Sigmoid colon (tissue), 4 donors: ENCODE measurements around the gene LRRK2.

ENCODE experiments used
- EP300 ChIP-seq, 4 donors: sonication (generic); formaldehyde crosslinking; IDR thresholded peaks; one replicate each; pipeline ENCODE4 v1.6.1; 2017; ENCODE audit warnings: antibody characterized with exemption in 4 of 4
- POLR2A ChIP-seq, 2 donors: fragments of 450-650 bp; IDR thresholded peaks; one replicate each; pipeline ENCODE4 v1.6.1; 2016; ENCODE audit warnings: antibody characterized with exemption in 2 of 2, mild to moderate bottlenecking in 2 of 2, moderate library complexity in 2 of 2
- POLR2AphosphoS5 ChIP-seq, 4 donors: sonication (generic); formaldehyde crosslinking; IDR thresholded peaks; one replicate each; pipeline ENCODE4 v1.6.1; 2017; ENCODE audit warnings: antibody characterized with exemption in 4 of 4
- TF ChIP-seq, protein P1 (sequence below), 4 experiments: fragments of 450-650 bp in 3 of 4; fragments of 200-600 bp in 1 of 4; IDR thresholded peaks; one replicate each; pipeline ENCODE4 v1.5.1; 2016 to 2019; ENCODE audit warnings: antibody characterized with exemption in 4 of 4, mild to moderate bottlenecking in 3 of 4, moderate library complexity in 2 of 4

DNA sequence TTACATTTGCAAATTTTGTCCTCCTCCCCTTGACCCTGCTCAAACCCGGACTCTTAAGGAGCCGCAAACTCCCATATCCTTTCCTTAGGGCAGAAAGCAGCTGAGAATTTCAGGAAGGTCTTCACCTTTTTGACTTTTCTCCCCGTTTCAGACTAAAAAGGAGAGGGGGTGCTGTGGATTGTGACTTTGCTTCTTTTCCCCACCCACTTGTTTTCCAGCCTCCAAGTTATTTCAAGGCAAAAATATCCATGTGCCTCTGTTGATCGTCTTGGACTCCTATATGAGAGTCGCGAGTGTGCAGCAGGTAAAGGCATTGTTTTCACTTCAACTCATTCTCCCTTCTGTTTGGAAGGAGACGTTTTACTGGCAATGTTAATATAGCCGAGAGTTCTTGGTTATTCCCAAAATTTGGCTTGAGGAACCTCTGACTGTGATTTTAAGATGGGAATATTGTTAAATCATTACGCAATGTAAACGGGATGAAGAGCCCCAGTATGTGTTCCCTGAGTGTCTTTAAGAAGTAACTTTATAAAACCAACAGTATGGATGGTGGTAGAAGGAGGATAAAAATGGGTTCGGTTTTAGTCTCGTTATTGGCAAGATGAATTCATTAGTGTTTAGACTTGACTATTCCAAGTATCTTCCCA, 663 bp downstream of the LRRK2 start:
- TF ChIP-seq, protein P1, sequence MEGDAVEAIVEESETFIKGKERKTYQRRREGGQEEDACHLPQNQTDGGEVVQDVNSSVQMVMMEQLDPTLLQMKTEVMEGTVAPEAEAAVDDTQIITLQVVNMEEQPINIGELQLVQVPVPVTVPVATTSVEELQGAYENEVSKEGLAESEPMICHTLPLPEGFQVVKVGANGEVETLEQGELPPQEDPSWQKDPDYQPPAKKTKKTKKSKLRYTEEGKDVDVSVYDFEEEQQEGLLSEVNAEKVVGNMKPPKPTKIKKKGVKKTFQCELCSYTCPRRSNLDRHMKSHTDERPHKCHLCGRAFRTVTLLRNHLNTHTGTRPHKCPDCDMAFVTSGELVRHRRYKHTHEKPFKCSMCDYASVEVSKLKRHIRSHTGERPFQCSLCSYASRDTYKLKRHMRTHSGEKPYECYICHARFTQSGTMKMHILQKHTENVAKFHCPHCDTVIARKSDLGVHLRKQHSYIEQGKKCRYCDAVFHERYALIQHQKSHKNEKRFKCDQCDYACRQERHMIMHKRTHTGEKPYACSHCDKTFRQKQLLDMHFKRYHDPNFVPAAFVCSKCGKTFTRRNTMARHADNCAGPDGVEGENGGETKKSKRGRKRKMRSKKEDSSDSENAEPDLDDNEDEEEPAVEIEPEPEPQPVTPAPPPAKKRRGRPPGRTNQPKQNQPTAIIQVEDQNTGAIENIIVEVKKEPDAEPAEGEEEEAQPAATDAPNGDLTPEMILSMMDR (IDR thresholded peaks at IDR 0.05) = no peak
- TF ChIP-seq POLR2A (IDR thresholded peaks at IDR 0.05) (no peak), EP300 (IDR thresholded peaks at IDR 0.05) (no peak), POLR2AphosphoS5 (IDR thresholded peaks at IDR 0.05) (peak in 2 of 4 donors; percentile 11 to 37)
